GM18873 (cell line): ENCODE data around the gene MYO7A.

Experiments
- ATAC-seq: cut with Tn5 transposase; IDR thresholded peaks from one replicate; pipeline ENCODE4 v1.9.1; 2021; ENCODE audit warnings: mild to moderate bottlenecking, moderate library complexity, moderate number of reproducible peaks; ENCODE audit not compliant: unreplicated experiment, low FRiP score

MYO7A gene

GRCh38 chr11:77143405-77144020, 15.5 kb downstream of the MYO7A start:
- no peak for ATAC-seq

- no peak for ATAC-seq
Observed at GRCh38 chr11:77144196-77144856, 16.3 kb downstream of the MYO7A start.

- ATAC-seq = no peak
Observed at GRCh38 chr11:77144857-77145428, 16.9 kb downstream of the MYO7A start.

GRCh38 chr11:77146261-77147035, 18.4 kb downstream of the MYO7A start:
- no peak for ATAC-seq

- ATAC-seq = no peak
Observed at GRCh38 chr11:77147036-77147315, 18.9 kb downstream of the MYO7A start.

- no peak for ATAC-seq
Observed at GRCh38 chr11:77147668-77148321, 19.7 kb downstream of the MYO7A start.

- no peak for ATAC-seq
Observed at GRCh38 chr11:77148963-77149715, 21.1 kb downstream of the MYO7A start.

- no peak for ATAC-seq
Observed at GRCh38 chr11:77149716-77150392, 21.8 kb downstream of the MYO7A start.

- no peak for ATAC-seq
Observed at GRCh38 chr11:77150836-77151235, 22.8 kb downstream of the MYO7A start.

GRCh38 chr11:77151804-77152509, 23.9 kb downstream of the MYO7A start:
- no peak for ATAC-seq

- no peak for ATAC-seq
Observed at GRCh38 chr11:77152846-77153245, 24.8 kb downstream of the MYO7A start.

- no peak for ATAC-seq
Observed at GRCh38 chr11:77153276-77154185, 25.5 kb downstream of the MYO7A start.

GRCh38 chr11:77154381-77155081, 26.5 kb downstream of the MYO7A start:
- no peak for ATAC-seq

GRCh38 chr11:77155082-77155475, 27.0 kb downstream of the MYO7A start:
- ATAC-seq = no peak

GRCh38 chr11:77155556-77156130, 27.6 kb downstream of the MYO7A start:
- ATAC-seq = no peak

GRCh38 chr11:77156396-77157195, 28.6 kb downstream of the MYO7A start:
- ATAC-seq = no peak
